Neural progenitor cell (in vitro differentiated cells): ENCODE measurements around the gene EXOC3L2. TPM values are rescaled to one million over a fixed set of nuclear protein-coding genes. Genes with fewer than 3 reads are reported as not detected.

ENCODE experiments used
- DNase-seq: peaks from one replicate; pipeline ENCODE4 v3.0.0-alpha.2; 2016; ENCODE audit warnings: low spot score
- H2AFZ ChIP-seq: fragments of 200-600 bp; sonication (generic); replicated peaks from 2 replicates; pipeline ENCODE4 v1.6.1; 2016; ENCODE audit warnings: antibody characterized with exemption
- H3F3A ChIP-seq: fragments of 200-600 bp; sonication (generic); 2 replicates; pipeline ENCODE4 v1.6.1; 2016; ENCODE audit warnings: antibody characterized with exemption, low read depth
- H3K27ac ChIP-seq: fragments of 200-600 bp; sonication (generic); 2 replicates; pipeline ENCODE4 v1.5.1; 2016; ENCODE audit warnings: mild to moderate bottlenecking
- H3K27me3 ChIP-seq: fragments of 200-600 bp; sonication (generic); 2 replicates; pipeline ENCODE4 v1.6.1; 2016; ENCODE audit warnings: mild to moderate bottlenecking, moderate library complexity
- H3K36me3 ChIP-seq: fragments of 200-600 bp; sonication (generic); 2 replicates; pipeline ENCODE4 v1.5.1; 2016
- H3K4me1 ChIP-seq: fragments of 200-600 bp; sonication (generic); 2 replicates; pipeline ENCODE4 v1.6.1; 2016; ENCODE audit warnings: mixed run types
- H3K4me2 ChIP-seq: fragments of 200-600 bp; sonication (generic); 2 replicates; pipeline ENCODE4 v1.6.1; 2016
- H3K4me3 ChIP-seq: fragments of 200-600 bp; sonication (generic); 2 replicates; pipeline ENCODE4 v1.5.1; 2016
- H3K79me2 ChIP-seq: fragments of 200-600 bp; sonication (generic); 2 replicates; pipeline ENCODE4 v1.6.1; 2016; ENCODE audit warnings: low read depth
- H3K9ac ChIP-seq: fragments of 200-600 bp; sonication (generic); 2 replicates; pipeline ENCODE4 v1.6.1; 2016
- H3K9me3 ChIP-seq: fragments of 200-600 bp; sonication (generic); 2 replicates; pipeline ENCODE4 v1.5.1; 2016; ENCODE audit warnings: low read depth
- H4K20me1 ChIP-seq: fragments of 200-600 bp; sonication (generic); 2 replicates; pipeline ENCODE4 v1.6.1; 2016; ENCODE audit warnings: low read depth
- H3K27ac Mint-ChIP-seq: 3 replicates; pipeline ENCODE4 v1.8.0; 2021; ENCODE audit warnings: mixed read lengths
- H3K27me3 Mint-ChIP-seq: 2 replicates; pipeline ENCODE4 v1.8.0; 2022; ENCODE audit warnings: low read depth, mild to moderate bottlenecking, inconsistent platforms, moderate library complexity, mixed read lengths; ENCODE audit not compliant: insufficient read depth
- H3K36me3 Mint-ChIP-seq: 3 replicates; pipeline ENCODE4 v1.8.0; 2021; ENCODE audit warnings: mixed read lengths
- H3K4me1 Mint-ChIP-seq: 3 replicates; pipeline ENCODE4 v1.8.0; 2021; ENCODE audit warnings: mixed read lengths
- H3K4me3 Mint-ChIP-seq: 3 replicates; pipeline ENCODE4 v1.8.0; 2021; ENCODE audit warnings: mild to moderate bottlenecking, moderate library complexity, mixed read lengths
- H3K9me3 Mint-ChIP-seq: 3 replicates; pipeline ENCODE4 v1.8.0; 2020; ENCODE audit warnings: mixed read lengths
- CTCF ChIP-seq: fragments of 200-600 bp; sonication (generic); IDR thresholded peaks from 2 replicates; pipeline ENCODE4 v1.5.1; 2017; ENCODE audit warnings: antibody characterized with exemption, mild to moderate bottlenecking
- EZH2 ChIP-seq: fragments of 200-600 bp; sonication (generic); IDR thresholded peaks from 2 replicates; pipeline ENCODE4 v1.6.1; 2017; ENCODE audit warnings: antibody characterized with exemption, mild to moderate bottlenecking, moderate library complexity
- EZH2phosphoT487 ChIP-seq: fragments of 200-600 bp; sonication (generic); IDR thresholded peaks from 2 replicates; pipeline ENCODE4 v1.6.1; 2017; ENCODE audit warnings: antibody characterized with exemption
- total RNA-seq: library from RNA; depleted of rRNA; stranded (reverse); fragments of >200 nt; gene quantifications from 2 replicates; pipeline ENCODE4 v1.2.3, GENCODE V29; 2015; ENCODE audit warnings: low replicate concordance

EXOC3L2 gene
- total RNA-seq, 1 donor from 2014 or later = not detected

- Histone ChIP-seq H3K9me3 (no peaks in the 10 kb centered on the region), H3K4me3 (no peak overlapping the region), H3K27me3 (no peaks in the 10 kb centered on the region), H3K36me3 (no peaks in the 10 kb centered on the region), H3K4me1 (no peaks in the 10 kb centered on the region), H4K20me1 (peaks cover 15% of the 10 kb centered on the region), H3K9ac (no peak overlapping the region), H3F3A (peaks cover 2% of the 10 kb centered on the region), H2AFZ (no peak overlapping the region), H3K27ac (no peak overlapping the region), H3K4me2 (no peak overlapping the region), H3K79me2 (peaks cover 11% of the 10 kb centered on the region)
- TF ChIP-seq EZH2phosphoT487 (no peak), EZH2 (no peak), CTCF (no peak)
- Mint-ChIP-seq H3K9me3 (no peaks in the 10 kb centered on the region), H3K27ac (no peak overlapping the region), H3K36me3 (no peaks in the 10 kb centered on the region), H3K4me1 (peaks cover 9% of the 10 kb centered on the region), H3K4me3 (peak overlapping the region; percentile 30), H3K27me3 (peaks cover 6% of the 10 kb centered on the region)
- no peak for DNase-seq
These were observed 71.4 kb downstream of the EXOC3L2 start for GRCh38 chr19:45173816-45174215.

GRCh38 chr19:45172611-45173208 lies 72.5 kb downstream of the EXOC3L2 start:
- Mint-ChIP-seq H3K9me3 (no peaks in the 10 kb centered on the region), H3K36me3 (no peaks in the 10 kb centered on the region), H3K4me3 (no peak overlapping the region), H3K27me3 (peaks cover 2% of the 10 kb centered on the region), H3K27ac (no peak overlapping the region), H3K4me1 (peaks cover 6% of the 10 kb centered on the region)
- no peaks in the 10 kb centered on the region for H3K27me3 ChIP-seq
- TF ChIP-seq CTCF = no peak
- TF ChIP-seq EZH2 = no peak
- TF ChIP-seq EZH2phosphoT487 = no peak
- H3K4me1 ChIP-seq = no peaks in the 10 kb centered on the region
- peaks cover 15% of the 10 kb centered on the region for H4K20me1 ChIP-seq
- DNase-seq = no peak
- H3K36me3 ChIP-seq = no peaks in the 10 kb centered on the region
- peaks cover 9% of the 10 kb centered on the region for H3K79me2 ChIP-seq
- H3K4me2 ChIP-seq = no peak overlapping the region
- H3K4me3 ChIP-seq = no peak overlapping the region
- H3F3A ChIP-seq = no peaks in the 10 kb centered on the region
- H3K27ac ChIP-seq = no peak overlapping the region
- H2AFZ ChIP-seq = no peak overlapping the region
- no peaks in the 10 kb centered on the region for H3K9me3 ChIP-seq
- no peak overlapping the region for H3K9ac ChIP-seq

GRCh38 chr19:45172173-45172572 lies 73.0 kb downstream of the EXOC3L2 start:
- H3K27ac Mint-ChIP-seq = no peak overlapping the region
- no peaks in the 10 kb centered on the region for H3K36me3 ChIP-seq
- TF ChIP-seq EZH2phosphoT487 (no peak), EZH2 (no peak), CTCF (no peak)
- no peak overlapping the region for H2AFZ ChIP-seq
- no peaks in the 10 kb centered on the region for H3K4me1 ChIP-seq
- no peak overlapping the region for H3K27ac ChIP-seq
- no peaks in the 10 kb centered on the region for H3K27me3 ChIP-seq
- peaks cover 5% of the 10 kb centered on the region for H3K4me1 Mint-ChIP-seq
- peaks cover 20% of the 10 kb centered on the region for H4K20me1 ChIP-seq
- no peak for DNase-seq
- H3K4me3 ChIP-seq = no peak overlapping the region
- H3K9me3 ChIP-seq = no peaks in the 10 kb centered on the region
- peaks cover 2% of the 10 kb centered on the region for H3K27me3 Mint-ChIP-seq
- no peak overlapping the region for H3K9ac ChIP-seq
- no peaks in the 10 kb centered on the region for H3K36me3 Mint-ChIP-seq
- no peak overlapping the region for H3K4me3 Mint-ChIP-seq
- no peak overlapping the region for H3K4me2 ChIP-seq
- H3F3A ChIP-seq = no peaks in the 10 kb centered on the region
- H3K79me2 ChIP-seq = peaks cover 4% of the 10 kb centered on the region
- H3K9me3 Mint-ChIP-seq = no peaks in the 10 kb centered on the region
